Thyroid gland (tissue), 4 donors: ENCODE results near the gene FBXL7.

ENCODE experiments used
- CTCF ChIP-seq, 6 experiments: fragments of 200-600 bp in 3 of 6; fragments of 450-650 bp in 3 of 6; sonication (generic) in 3 of 6; IDR thresholded peaks; one replicate each; pipeline ENCODE4 v1.5.1; 2016 to 2019; ENCODE audit warnings: antibody characterized with exemption in 6 of 6, mild to moderate bottlenecking in 2 of 6, inconsistent platforms in 1 of 6, moderate library complexity in 1 of 6
- POLR2A ChIP-seq, 2 donors: fragments of 450-650 bp; IDR thresholded peaks; one replicate each; pipeline ENCODE4 v1.6.1; 2017; ENCODE audit warnings: antibody characterized with exemption in 2 of 2, mild to moderate bottlenecking in 2 of 2, moderate library complexity in 1 of 2

GRCh38 chr5:15831408-15831807, 331.4 kb downstream of the FBXL7 start:
- TF ChIP-seq CTCF (IDR thresholded peaks at IDR 0.05) (no peak), POLR2A (IDR thresholded peaks at IDR 0.05) (no peak)
